H1 (cell line): Measurements from ENCODE around the gene CABP4. TPM values are rescaled to one million over a fixed set of nuclear protein-coding genes. Genes with fewer than 3 reads are reported as not detected.

Experiments
- BCL11A ChIP-seq, 2 experiments: IDR thresholded peaks; one replicate each; pipeline ENCODE4 v1.6.1; 2011; ENCODE audit warnings: low read depth in 2 of 2, low read length in 2 of 2, mild to moderate bottlenecking in 2 of 2
- CEBPB ChIP-seq: IDR thresholded peaks from 2 replicates; pipeline ENCODE4 v1.6.1; 2012; ENCODE audit warnings: low read depth, low read length
- CHD1 ChIP-seq: IDR thresholded peaks from 2 replicates; pipeline ENCODE4 v1.6.1; 2012; ENCODE audit warnings: low read depth, low read length, improper control_type of control experiment
- CREB1 ChIP-seq: IDR thresholded peaks from 2 replicates; pipeline ENCODE4 v1.6.1; 2012; ENCODE audit warnings: inconsistent platforms
- GABPA ChIP-seq: IDR thresholded peaks from 2 replicates; pipeline ENCODE4 v1.6.1; 2011; ENCODE audit warnings: mild to moderate bottlenecking, low read length, moderate library complexity, borderline replicate concordance; ENCODE audit not compliant: insufficient read depth
- KDM1A ChIP-seq: fragments of 200-600, 300-600 bp; sonication (generic); IDR thresholded peaks from 2 replicates; pipeline ENCODE4 v1.7.1; 2016; ENCODE audit warnings: mild to moderate bottlenecking, low read length, borderline replicate concordance
- POU5F1 ChIP-seq: IDR thresholded peaks from 2 replicates; pipeline ENCODE4 v1.6.1; 2011; ENCODE audit warnings: low read depth, mild to moderate bottlenecking, low read length, moderate library complexity
- RFX5 ChIP-seq: IDR thresholded peaks from 2 replicates; pipeline ENCODE4 v1.6.1; 2011; ENCODE audit warnings: low read depth, low read length, improper control_type of control experiment, borderline replicate concordance
- SP1 ChIP-seq: IDR thresholded peaks from 2 replicates; pipeline ENCODE4 v1.6.1; 2011; ENCODE audit warnings: low read depth, low read length
- TBP ChIP-seq: IDR thresholded peaks from 2 replicates; pipeline ENCODE4 v1.6.1; 2011; ENCODE audit warnings: low read depth, low read length, improper control_type of control experiment
- polyA plus RNA-seq, 7 experiments: library from polyadenylated mRNA; depleted of rRNA in 3 of 7; stranded (reverse) in 5 of 7; unstranded in 2 of 7; fragments of >200 nt in 5 of 7; fragments of 200-250 nt in 2 of 7; gene quantifications; 1 replicate in 5 of 7; 2 replicates in 1 of 7; 4 replicates in 1 of 7; pipeline versions ENCODE4 v1.2.1 to v1.2.3, GENCODE V29; 2011 to 2013; ENCODE audit warnings: missing spikeins in 2 of 7, mixed read lengths in 2 of 7
- total RNA-seq: library from RNA; stranded (reverse); fragmentation: NEBNext Ultra II Directional; extraction: Animal tissue kit (Norgen Biotek cat#: 25700); gene quantifications from 2 replicates; pipeline ENCODE4 v1.2.1, GENCODE V29; 2021
- TF ChIP-seq, protein P1 (sequence below): fragments of 300-600 bp; sonication (generic); IDR thresholded peaks from 2 replicates; pipeline ENCODE4 v1.7.1; 2012; ENCODE audit warnings: low read length, moderate library complexity, mild to moderate bottlenecking, inconsistent platforms; ENCODE audit not compliant: insufficient replicate concordance
- TF ChIP-seq, protein P2 (sequence below): IDR thresholded peaks from 2 replicates; pipeline ENCODE4 v1.6.1; 2012; ENCODE audit warnings: inconsistent platforms

The CABP4 gene
- total and polyA plus RNA-seq, 2 of the 8 experiments (the other 6 are each of a cell fraction or from before 2014, with no cell fraction given) = not detected

DNA sequence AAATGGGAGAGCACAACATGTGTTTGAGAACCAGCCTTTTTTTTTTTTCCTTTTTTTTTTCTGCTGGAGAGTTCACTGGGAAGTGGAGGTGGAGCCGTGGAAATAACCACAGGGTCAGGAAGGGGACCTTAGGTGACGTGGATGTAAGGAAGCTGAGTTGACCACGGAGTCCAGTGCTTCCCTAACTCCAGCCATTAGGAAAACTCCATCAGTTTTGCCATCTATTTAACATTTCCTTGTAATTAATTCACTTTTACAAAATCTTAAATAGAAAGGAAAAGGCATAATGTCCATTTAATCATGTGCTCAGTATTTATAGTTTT lies 54.8 kb downstream of the CABP4 start (continued):
- TF ChIP-seq, protein P1, sequence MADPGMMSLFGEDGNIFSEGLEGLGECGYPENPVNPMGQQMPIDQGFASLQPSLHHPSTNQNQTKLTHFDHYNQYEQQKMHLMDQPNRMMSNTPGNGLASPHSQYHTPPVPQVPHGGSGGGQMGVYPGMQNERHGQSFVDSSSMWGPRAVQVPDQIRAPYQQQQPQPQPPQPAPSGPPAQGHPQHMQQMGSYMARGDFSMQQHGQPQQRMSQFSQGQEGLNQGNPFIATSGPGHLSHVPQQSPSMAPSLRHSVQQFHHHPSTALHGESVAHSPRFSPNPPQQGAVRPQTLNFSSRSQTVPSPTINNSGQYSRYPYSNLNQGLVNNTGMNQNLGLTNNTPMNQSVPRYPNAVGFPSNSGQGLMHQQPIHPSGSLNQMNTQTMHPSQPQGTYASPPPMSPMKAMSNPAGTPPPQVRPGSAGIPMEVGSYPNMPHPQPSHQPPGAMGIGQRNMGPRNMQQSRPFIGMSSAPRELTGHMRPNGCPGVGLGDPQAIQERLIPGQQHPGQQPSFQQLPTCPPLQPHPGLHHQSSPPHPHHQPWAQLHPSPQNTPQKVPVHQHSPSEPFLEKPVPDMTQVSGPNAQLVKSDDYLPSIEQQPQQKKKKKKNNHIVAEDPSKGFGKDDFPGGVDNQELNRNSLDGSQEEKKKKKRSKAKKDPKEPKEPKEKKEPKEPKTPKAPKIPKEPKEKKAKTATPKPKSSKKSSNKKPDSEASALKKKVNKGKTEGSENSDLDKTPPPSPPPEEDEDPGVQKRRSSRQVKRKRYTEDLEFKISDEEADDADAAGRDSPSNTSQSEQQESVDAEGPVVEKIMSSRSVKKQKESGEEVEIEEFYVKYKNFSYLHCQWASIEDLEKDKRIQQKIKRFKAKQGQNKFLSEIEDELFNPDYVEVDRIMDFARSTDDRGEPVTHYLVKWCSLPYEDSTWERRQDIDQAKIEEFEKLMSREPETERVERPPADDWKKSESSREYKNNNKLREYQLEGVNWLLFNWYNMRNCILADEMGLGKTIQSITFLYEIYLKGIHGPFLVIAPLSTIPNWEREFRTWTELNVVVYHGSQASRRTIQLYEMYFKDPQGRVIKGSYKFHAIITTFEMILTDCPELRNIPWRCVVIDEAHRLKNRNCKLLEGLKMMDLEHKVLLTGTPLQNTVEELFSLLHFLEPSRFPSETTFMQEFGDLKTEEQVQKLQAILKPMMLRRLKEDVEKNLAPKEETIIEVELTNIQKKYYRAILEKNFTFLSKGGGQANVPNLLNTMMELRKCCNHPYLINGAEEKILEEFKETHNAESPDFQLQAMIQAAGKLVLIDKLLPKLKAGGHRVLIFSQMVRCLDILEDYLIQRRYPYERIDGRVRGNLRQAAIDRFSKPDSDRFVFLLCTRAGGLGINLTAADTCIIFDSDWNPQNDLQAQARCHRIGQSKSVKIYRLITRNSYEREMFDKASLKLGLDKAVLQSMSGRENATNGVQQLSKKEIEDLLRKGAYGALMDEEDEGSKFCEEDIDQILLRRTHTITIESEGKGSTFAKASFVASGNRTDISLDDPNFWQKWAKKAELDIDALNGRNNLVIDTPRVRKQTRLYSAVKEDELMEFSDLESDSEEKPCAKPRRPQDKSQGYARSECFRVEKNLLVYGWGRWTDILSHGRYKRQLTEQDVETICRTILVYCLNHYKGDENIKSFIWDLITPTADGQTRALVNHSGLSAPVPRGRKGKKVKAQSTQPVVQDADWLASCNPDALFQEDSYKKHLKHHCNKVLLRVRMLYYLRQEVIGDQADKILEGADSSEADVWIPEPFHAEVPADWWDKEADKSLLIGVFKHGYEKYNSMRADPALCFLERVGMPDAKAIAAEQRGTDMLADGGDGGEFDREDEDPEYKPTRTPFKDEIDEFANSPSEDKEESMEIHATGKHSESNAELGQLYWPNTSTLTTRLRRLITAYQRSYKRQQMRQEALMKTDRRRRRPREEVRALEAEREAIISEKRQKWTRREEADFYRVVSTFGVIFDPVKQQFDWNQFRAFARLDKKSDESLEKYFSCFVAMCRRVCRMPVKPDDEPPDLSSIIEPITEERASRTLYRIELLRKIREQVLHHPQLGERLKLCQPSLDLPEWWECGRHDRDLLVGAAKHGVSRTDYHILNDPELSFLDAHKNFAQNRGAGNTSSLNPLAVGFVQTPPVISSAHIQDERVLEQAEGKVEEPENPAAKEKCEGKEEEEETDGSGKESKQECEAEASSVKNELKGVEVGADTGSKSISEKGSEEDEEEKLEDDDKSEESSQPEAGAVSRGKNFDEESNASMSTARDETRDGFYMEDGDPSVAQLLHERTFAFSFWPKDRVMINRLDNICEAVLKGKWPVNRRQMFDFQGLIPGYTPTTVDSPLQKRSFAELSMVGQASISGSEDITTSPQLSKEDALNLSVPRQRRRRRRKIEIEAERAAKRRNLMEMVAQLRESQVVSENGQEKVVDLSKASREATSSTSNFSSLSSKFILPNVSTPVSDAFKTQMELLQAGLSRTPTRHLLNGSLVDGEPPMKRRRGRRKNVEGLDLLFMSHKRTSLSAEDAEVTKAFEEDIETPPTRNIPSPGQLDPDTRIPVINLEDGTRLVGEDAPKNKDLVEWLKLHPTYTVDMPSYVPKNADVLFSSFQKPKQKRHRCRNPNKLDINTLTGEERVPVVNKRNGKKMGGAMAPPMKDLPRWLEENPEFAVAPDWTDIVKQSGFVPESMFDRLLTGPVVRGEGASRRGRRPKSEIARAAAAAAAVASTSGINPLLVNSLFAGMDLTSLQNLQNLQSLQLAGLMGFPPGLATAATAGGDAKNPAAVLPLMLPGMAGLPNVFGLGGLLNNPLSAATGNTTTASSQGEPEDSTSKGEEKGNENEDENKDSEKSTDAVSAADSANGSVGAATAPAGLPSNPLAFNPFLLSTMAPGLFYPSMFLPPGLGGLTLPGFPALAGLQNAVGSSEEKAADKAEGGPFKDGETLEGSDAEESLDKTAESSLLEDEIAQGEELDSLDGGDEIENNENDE = no peak
- TF ChIP-seq CREB1 = no peak
- no peak for TF ChIP-seq BCL11A (IDR thresholded peaks at IDR 0.05; ENCODE audit: low read depth in 2 of 2, low read length in 2 of 2)
- TF ChIP-seq CEBPB = no peak
- no peak for TF ChIP-seq SP1
- no peak for TF ChIP-seq TBP
- no peak for TF ChIP-seq KDM1A
- no peak for TF ChIP-seq GABPA
- no peak for TF ChIP-seq RFX5
- TF ChIP-seq CHD1 = no peak
- TF ChIP-seq, protein P2, sequence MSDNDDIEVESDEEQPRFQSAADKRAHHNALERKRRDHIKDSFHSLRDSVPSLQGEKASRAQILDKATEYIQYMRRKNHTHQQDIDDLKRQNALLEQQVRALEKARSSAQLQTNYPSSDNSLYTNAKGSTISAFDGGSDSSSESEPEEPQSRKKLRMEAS = no peak
- TF ChIP-seq POU5F1 = no peak
